B cell (primary cell): ENCODE data around the gene MAP2K3. TPM values are rescaled to one million over a fixed set of nuclear protein-coding genes. Genes with fewer than 3 reads are reported as not detected.

Source experiments
- ATAC-seq: fragments of 200-7000 bp; cut with Tn5 transposase; one replicate; pipeline ENCODE4 v1.10.0; 2021; ENCODE audit warnings: low read depth, mild to moderate bottlenecking, moderate number of reproducible peaks, moderate library complexity
- CTCF ChIA-PET: fragments of 350-600 bp; sonication (Branson Sonifier 250); formaldehyde crosslinking; loops from one replicate; lab custom pipeline; 2021; ENCODE audit warnings: antibody characterized with exemption, inconsistent platforms; lab: Charles Lee
- POLR2A ChIA-PET: fragments of 350-600 bp; sonication (Branson Sonifier 250); formaldehyde crosslinking; loops from one replicate; lab custom pipeline; 2021; ENCODE audit warnings: antibody characterized with exemption; lab: Charles Lee
- DNase-seq: peaks from one replicate; pipeline ENCODE4 v3.0.0; 2013
- H2AFZ ChIP-seq: 2 replicates; pipeline ENCODE4 v1.6.1; 2012; ENCODE audit warnings: mild to moderate bottlenecking, low read depth, low read length; ENCODE audit not compliant: insufficient read depth, poor library complexity, severe bottlenecking
- H3K27ac ChIP-seq, 2 donors: 1 replicate in 1 of 2; 2 replicates in 1 of 2; pipeline ENCODE4 v1.5.1; 2012 to 2013; ENCODE audit warnings: low read length in 2 of 2, mild to moderate bottlenecking in 2 of 2, moderate library complexity in 1 of 2
- H3K27me3 ChIP-seq, 4 experiments: fragments of 200-600 bp in 1 of 4; sonication (generic) in 1 of 4; replicated peaks in 1 of 4; 1 replicate in 2 of 4; 2 replicates in 2 of 4; pipeline versions ENCODE4 v1.6.1 to v1.7.0; 2013 to 2016; ENCODE audit warnings: low read length in 3 of 4, mild to moderate bottlenecking in 2 of 4, mixed read lengths in 1 of 4, moderate library complexity in 1 of 4; ENCODE audit not compliant: insufficient read depth in 4 of 4, control insufficient read depth in 3 of 4; ENCODE audit errors: control extremely low read depth in 1 of 4
- H3K36me3 ChIP-seq, 2 experiments: replicated peaks in 1 of 2; 1 replicate in 1 of 2; 2 replicates in 1 of 2; pipeline versions ENCODE4 v1.6.1 to v1.7.1; 2013; ENCODE audit warnings: low read length in 1 of 2; ENCODE audit not compliant: insufficient read depth in 2 of 2, control insufficient read depth in 1 of 2; ENCODE audit errors: control extremely low read depth in 1 of 2, extremely low read depth in 1 of 2
- H3K4me1 ChIP-seq, 2 donors: fragments of 200-600 bp in 1 of 2; sonication (generic) in 1 of 2; 1 replicate in 1 of 2; 2 replicates in 1 of 2; pipeline versions ENCODE4 v1.5.1 to v1.6.1; 2013 to 2017; ENCODE audit warnings: low read length in 2 of 2; ENCODE audit not compliant: control insufficient read depth in 2 of 2, insufficient read depth in 2 of 2
- H3K4me2 ChIP-seq: replicated peaks from 2 replicates; pipeline ENCODE3; 2012; ENCODE audit warnings: mild to moderate bottlenecking, low read depth, low read length; ENCODE audit not compliant: poor library complexity, severe bottlenecking
- H3K4me3 ChIP-seq, 5 experiments: fragments of 200-600 bp in 1 of 5; sonication (generic) in 1 of 5; 1 replicate in 3 of 5; 2 replicates in 2 of 5; pipeline versions ENCODE4 v1.5.1 to v1.7.0; 2011 to 2016; ENCODE audit warnings: low read length in 4 of 5, mild to moderate bottlenecking in 4 of 5, low read depth in 2 of 5, control low read depth in 1 of 5, moderate library complexity in 1 of 5; ENCODE audit not compliant: insufficient read depth in 1 of 5; ENCODE audit errors: control extremely low read depth in 1 of 5, extremely low read depth in 1 of 5
- H3K79me2 ChIP-seq: fragments of 200-600 bp; sonication (generic); one replicate; pipeline ENCODE4 v1.6.0; 2016; ENCODE audit warnings: low read length; ENCODE audit not compliant: control insufficient read depth, insufficient read depth
- H3K9ac ChIP-seq: fragments of 200-600 bp; sonication (generic); 2 replicates; pipeline ENCODE4 v1.6.1; 2017; ENCODE audit warnings: mild to moderate bottlenecking, low read length, moderate library complexity
- H3K9me3 ChIP-seq, 3 donors: one replicate each; pipeline versions ENCODE4 v1.6.1 to v1.7.1; 2013; ENCODE audit warnings: low read length in 2 of 3; ENCODE audit not compliant: control insufficient read depth in 2 of 3, insufficient read depth in 1 of 3; ENCODE audit errors: control extremely low read depth in 1 of 3
- H4K20me1 ChIP-seq: 2 replicates; pipeline ENCODE4 v1.6.0; 2012; ENCODE audit warnings: mild to moderate bottlenecking, low read length; ENCODE audit not compliant: insufficient read depth, control insufficient read depth, poor library complexity, severe bottlenecking
- H3K27ac Mint-ChIP-seq: one replicate; pipeline ENCODE4 v1.8.0; 2021; ENCODE audit warnings: mixed read lengths
- H3K27me3 Mint-ChIP-seq: one replicate; pipeline ENCODE4 v1.8.0; 2021; ENCODE audit warnings: mixed read lengths
- H3K4me1 Mint-ChIP-seq: one replicate; pipeline ENCODE4 v1.8.0; 2021; ENCODE audit warnings: mixed read lengths
- H3K4me3 Mint-ChIP-seq: one replicate; pipeline ENCODE4 v1.8.0; 2021; ENCODE audit warnings: mixed read lengths
- H3K9me3 Mint-ChIP-seq: one replicate; pipeline ENCODE4 v1.8.0; 2022; ENCODE audit warnings: mixed read lengths; ENCODE audit not compliant: insufficient read depth
- CTCF ChIP-seq: fragments of 200-600 bp; IDR thresholded peaks from one replicate; pipeline ENCODE4 v1.8.0; 2022; ENCODE audit warnings: antibody characterized with exemption, mild to moderate bottlenecking
- EZH2 ChIP-seq: IDR thresholded peaks from 2 replicates; pipeline ENCODE4 v1.6.1; 2012; ENCODE audit warnings: borderline replicate concordance, low read depth, mild to moderate bottlenecking, moderate library complexity, low read length; ENCODE audit not compliant: insufficient read depth, poor library complexity, severe bottlenecking
- WGBS: methylation state at CpG from one replicate; pipeline ENCODE4 v1.1.5; 2013; ENCODE audit warnings: missing lambda C conversion rate; ENCODE audit not compliant: insufficient coverage; 5-methylcytosine and 5-hydroxymethylcytosine counted together
- intact Hi-C: fragments of 100-400 bp; cut with micrococcal nuclease; formaldehyde crosslinking; loops from one replicate; pipeline ENCODE4 v1.10.0; 2022
- polyA plus RNA-seq: library from polyadenylated mRNA; depleted of rRNA; stranded (reverse); fragments of >200 nt; gene quantifications from 2 replicates; pipeline ENCODE4 v1.2.3, GENCODE V29; 2012
- total RNA-seq, 2 donors: library from RNA; stranded (reverse); fragments of 120-200 nt in 1 of 2; gene quantifications; 1 replicate in 1 of 2; 2 replicates in 1 of 2; pipeline versions ENCODE4 v1.2.3 to v1.2.4, GENCODE V29; 2013 to 2022

MAP2K3 gene
- total and polyA plus RNA-seq, 2 donors (not counting 1 experiment from before 2014, with no cell fraction given) = 61.0 to 118 TPM

GRCh38 chr17:21275047-21275578, 9.4 kb upstream of the MAP2K3 start:
- Histone ChIP-seq H3K36me3 (no peaks in the 10 kb centered on the region), H3K4me2 (peak overlapping the region; percentile 99), H3K27ac (no peak overlapping the region), H3K4me3 (peak overlapping the region; percentile 34 to 84 (median 71)), H3K79me2 (peaks cover 12% of the 10 kb centered on the region), H3K4me1 (peaks cover 29 to 35% of the 10 kb centered on the region in 2 donors), H3K9me3 (no peaks in the 10 kb centered on the region), H3K27me3 (no peaks in the 10 kb centered on the region), H3K9ac (peak overlapping the region; percentile 83), H2AFZ (peak overlapping the region; percentile 97), H4K20me1 (no peaks in the 10 kb centered on the region)
- ATAC-seq (peak; percentile 3), DNase-seq (no peak)
- H3K4me1 Mint-ChIP-seq = peaks cover 28% of the 10 kb centered on the region
- under 1% methylated on average over 18 of the region's 20 CpGs for WGBS
- ChIA-PET CTCF (interaction anchor here (0.9 to 9.8 kb wide), 9 partner anchors 12 to 237 kb away, joined by 3 to 170 read pairs (median 7); partner anchors contain the start of gene USP22), POLR2A (interaction anchor here (1.0 to 1.9 kb wide), 4 partner anchors 12 to 24 kb away, joined by 4 to 18 read pairs (median 8); partner anchors contain the start of gene NATD1)
- TF ChIP-seq CTCF = no peak
- no peak for TF ChIP-seq EZH2
- intact Hi-C loops = loop anchor here (1.0 to 5.0 kb wide), 5 partner anchors 13 to 277 kb away; partner anchors contain the start of genes DHRS7B, NATD1 and TMEM11
- no peak overlapping the region for H3K27ac Mint-ChIP-seq
- no peaks in the 10 kb centered on the region for H3K27me3 Mint-ChIP-seq
- no peaks in the 10 kb centered on the region for H3K9me3 Mint-ChIP-seq
- H3K4me3 Mint-ChIP-seq = peak overlapping the region; percentile 98
